ENCODE results near the gene PRPH. TPM values are rescaled to one million over a fixed set of nuclear protein-coding genes. Genes with fewer than 3 reads are reported as not detected.
"Not testable (repeated sequence)": the region's sequence is repeated elsewhere in the genome, so short reads cannot be mapped to it uniquely, and the experiment has no call there.

Gene PRPH
- total RNA-seq, 4 donors from 2014 or later, result 4.7 to 5.6 TPM; not detected in 2

GRCh38 chr12:49309386-49309785 lies 14.4 kb downstream of the PRPH start:
- intact Hi-C loops (cut with DNase I; ENCODE audit: low total_unique reads), result no loop called here
- H3K36me3 ChIP-seq, result no peaks in the 10 kb centered on the region
- TF ChIP-seq, protein P1, sequence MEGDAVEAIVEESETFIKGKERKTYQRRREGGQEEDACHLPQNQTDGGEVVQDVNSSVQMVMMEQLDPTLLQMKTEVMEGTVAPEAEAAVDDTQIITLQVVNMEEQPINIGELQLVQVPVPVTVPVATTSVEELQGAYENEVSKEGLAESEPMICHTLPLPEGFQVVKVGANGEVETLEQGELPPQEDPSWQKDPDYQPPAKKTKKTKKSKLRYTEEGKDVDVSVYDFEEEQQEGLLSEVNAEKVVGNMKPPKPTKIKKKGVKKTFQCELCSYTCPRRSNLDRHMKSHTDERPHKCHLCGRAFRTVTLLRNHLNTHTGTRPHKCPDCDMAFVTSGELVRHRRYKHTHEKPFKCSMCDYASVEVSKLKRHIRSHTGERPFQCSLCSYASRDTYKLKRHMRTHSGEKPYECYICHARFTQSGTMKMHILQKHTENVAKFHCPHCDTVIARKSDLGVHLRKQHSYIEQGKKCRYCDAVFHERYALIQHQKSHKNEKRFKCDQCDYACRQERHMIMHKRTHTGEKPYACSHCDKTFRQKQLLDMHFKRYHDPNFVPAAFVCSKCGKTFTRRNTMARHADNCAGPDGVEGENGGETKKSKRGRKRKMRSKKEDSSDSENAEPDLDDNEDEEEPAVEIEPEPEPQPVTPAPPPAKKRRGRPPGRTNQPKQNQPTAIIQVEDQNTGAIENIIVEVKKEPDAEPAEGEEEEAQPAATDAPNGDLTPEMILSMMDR (IDR thresholded peaks at IDR 0.05), result no peak
- TF ChIP-seq POLR2A (IDR thresholded peaks at IDR 0.05), result no peak
- H3K27ac ChIP-seq, result no peak overlapping the region
- no peaks in the 10 kb centered on the region for H3K9me3 ChIP-seq
- DNase-seq, result no peak
- H3K4me3 ChIP-seq, result no peak overlapping the region
- H3K4me1 ChIP-seq, result no peaks in the 10 kb centered on the region
- H3K27me3 ChIP-seq, result no peaks in the 10 kb centered on the region

- H3K4me1 ChIP-seq; H3K4me3 ChIP-seq; H3K9me3 ChIP-seq; H3K27ac ChIP-seq; H3K27me3 ChIP-seq; H3K36me3 ChIP-seq; intact Hi-C loops (cut with DNase I; ENCODE audit: low total_unique reads); DNase-seq: not testable (repeated sequence)
These were observed 15.6 kb downstream of the PRPH start for GRCh38 chr12:49310451-49311000.

DNA sequence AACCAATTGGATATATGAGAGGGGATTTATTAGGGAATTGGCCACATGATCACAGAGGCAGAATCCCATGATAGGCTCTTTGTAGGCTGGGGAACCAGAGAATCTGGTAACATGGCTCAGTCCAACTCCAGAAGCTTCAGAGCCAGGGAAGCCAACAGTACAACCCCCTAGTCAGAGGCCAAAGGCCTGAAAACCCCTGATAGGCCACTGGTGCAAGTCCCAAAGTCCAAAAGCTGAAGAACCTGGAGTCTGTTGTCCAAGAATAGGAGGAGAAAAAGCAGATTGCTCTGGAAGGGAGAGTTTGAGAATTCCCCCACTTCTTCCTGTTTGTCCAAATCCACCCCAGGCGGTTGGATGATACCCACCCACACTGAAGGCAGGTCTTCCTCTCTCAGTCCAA lies 19.9 kb downstream of the PRPH start:
- H3K4me3 ChIP-seq, result no peak overlapping the region
- TF ChIP-seq, protein P1 (IDR thresholded peaks at IDR 0.05), result no peak
- TF ChIP-seq POLR2A (IDR thresholded peaks at IDR 0.05), result no peak
- no peaks in the 10 kb centered on the region for H3K36me3 ChIP-seq
- no peak overlapping the region for H3K27ac ChIP-seq
- intact Hi-C loops (cut with DNase I; ENCODE audit: low total_unique reads), result no loop called here
- H3K27me3 ChIP-seq, result no peaks in the 10 kb centered on the region
- H3K4me1 ChIP-seq, result no peaks in the 10 kb centered on the region
- H3K9me3 ChIP-seq, result no peaks in the 10 kb centered on the region
- no peak for DNase-seq

GRCh38 chr12:49317118-49317517 lies 22.2 kb downstream of the PRPH start:
- H3K27ac ChIP-seq; H3K27me3 ChIP-seq; intact Hi-C loops (cut with DNase I; ENCODE audit: low total_unique reads); H3K36me3 ChIP-seq; H3K9me3 ChIP-seq; H3K4me1 ChIP-seq; H3K4me3 ChIP-seq; DNase-seq: not testable (repeated sequence)

GRCh38 chr12:49320411-49321103 lies 25.6 kb downstream of the PRPH start:
- DNase-seq; intact Hi-C loops (cut with DNase I; ENCODE audit: low total_unique reads): not testable (repeated sequence)

GRCh38 chr12:49322367-49322707 lies 27.4 kb downstream of the PRPH start:
- peaks cover 0 to 4% of the 10 kb centered on the region in 2 donors for H3K4me1 ChIP-seq
- no peak for TF ChIP-seq POLR2A (IDR thresholded peaks at IDR 0.05)
- TF ChIP-seq, protein P1 (IDR thresholded peaks at IDR 0.05), result no peak
- no peaks in the 10 kb centered on the region for H3K27me3 ChIP-seq
- DNase-seq, result no peak
- no peaks in the 10 kb centered on the region for H3K36me3 ChIP-seq
- peak overlapping the region; percentile 46 to 65 for H3K4me3 ChIP-seq
- no peaks in the 10 kb centered on the region for H3K9me3 ChIP-seq
- peak overlapping the region; percentile 42 to 60 for H3K27ac ChIP-seq
- intact Hi-C loops (cut with DNase I; ENCODE audit: low total_unique reads), result no loop called here

More at GRCh38 chr12:49320411-49321103, 25.6 kb downstream of the PRPH start:
- H3K9me3 ChIP-seq, H3K36me3 ChIP-seq, H3K27ac ChIP-seq, H3K4me3 ChIP-seq, H3K27me3 ChIP-seq, H3K4me1 ChIP-seq: not testable (repeated sequence)
